ENCODE measurements around the gene PALMD. TPM values are rescaled to one million over a fixed set of nuclear protein-coding genes. Genes with fewer than 3 reads are reported as not detected.

The PALMD gene, protein sequence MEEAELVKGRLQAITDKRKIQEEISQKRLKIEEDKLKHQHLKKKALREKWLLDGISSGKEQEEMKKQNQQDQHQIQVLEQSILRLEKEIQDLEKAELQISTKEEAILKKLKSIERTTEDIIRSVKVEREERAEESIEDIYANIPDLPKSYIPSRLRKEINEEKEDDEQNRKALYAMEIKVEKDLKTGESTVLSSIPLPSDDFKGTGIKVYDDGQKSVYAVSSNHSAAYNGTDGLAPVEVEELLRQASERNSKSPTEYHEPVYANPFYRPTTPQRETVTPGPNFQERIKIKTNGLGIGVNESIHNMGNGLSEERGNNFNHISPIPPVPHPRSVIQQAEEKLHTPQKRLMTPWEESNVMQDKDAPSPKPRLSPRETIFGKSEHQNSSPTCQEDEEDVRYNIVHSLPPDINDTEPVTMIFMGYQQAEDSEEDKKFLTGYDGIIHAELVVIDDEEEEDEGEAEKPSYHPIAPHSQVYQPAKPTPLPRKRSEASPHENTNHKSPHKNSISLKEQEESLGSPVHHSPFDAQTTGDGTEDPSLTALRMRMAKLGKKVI
- total RNA-seq, result 12.2 TPM

DNA sequence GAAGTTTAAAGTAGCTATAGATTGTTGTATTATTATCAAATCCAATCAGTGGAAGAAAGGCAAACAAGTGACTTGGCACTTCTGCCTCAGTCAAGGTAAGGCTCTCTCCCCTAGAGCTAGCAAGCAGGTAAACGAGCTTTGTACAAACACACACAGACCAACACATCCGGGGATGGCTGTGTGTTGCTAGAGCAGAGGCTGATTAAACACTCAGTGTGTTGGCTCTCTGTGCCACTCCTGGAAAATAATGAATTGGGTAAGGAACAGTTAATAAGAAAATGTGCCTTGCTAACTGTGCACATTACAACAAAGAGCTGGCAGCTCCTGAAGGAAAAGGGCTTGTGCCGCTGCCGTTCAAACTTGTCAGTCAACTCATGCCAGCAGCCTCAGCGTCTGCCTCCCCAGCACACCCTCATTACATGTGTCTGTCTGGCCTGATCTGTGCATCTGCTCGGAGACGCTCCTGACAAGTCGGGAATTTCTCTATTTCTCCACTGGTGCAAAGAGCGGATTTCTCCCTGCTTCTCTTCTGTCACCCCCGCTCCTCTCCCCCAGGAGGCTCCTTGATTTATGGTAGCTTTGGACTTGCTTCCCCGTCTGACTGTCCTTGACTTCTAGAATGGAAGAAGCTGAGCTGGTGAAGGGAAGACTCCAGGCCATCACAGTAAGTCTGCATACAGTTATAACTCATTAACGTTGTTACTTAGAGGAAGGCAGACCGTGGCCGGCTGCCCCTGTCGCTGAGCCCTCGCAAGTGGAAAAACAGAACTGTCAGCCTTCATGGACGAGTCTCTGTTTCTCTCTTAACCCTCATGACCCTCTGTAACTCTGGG is at the start of gene PALMD:
PALMD (plus strand) TSS at position 415 of the 833 bp plus-strand sequence; CDS start at position 620, 205 bp downstream.

Other genes starting within 250 kb of the PALMD start
- gene FRRS1, start 120.5 kb downstream of the PALMD start, total RNA-seq, result 3.7 TPM
- gene AGL, start 204.2 kb downstream of the PALMD start, total RNA-seq, result 47.7 TPM